NCI-H1092 treated with DMSO at 0.1 percent for 48 hours (cell line): ENCODE measurements around the gene HSD11B2.

Source experiments
- DNase-seq: peaks from one replicate; lab custom pipeline; 2025; lab: John Stamatoyannopoulos, UW

Gene HSD11B2

DNA sequence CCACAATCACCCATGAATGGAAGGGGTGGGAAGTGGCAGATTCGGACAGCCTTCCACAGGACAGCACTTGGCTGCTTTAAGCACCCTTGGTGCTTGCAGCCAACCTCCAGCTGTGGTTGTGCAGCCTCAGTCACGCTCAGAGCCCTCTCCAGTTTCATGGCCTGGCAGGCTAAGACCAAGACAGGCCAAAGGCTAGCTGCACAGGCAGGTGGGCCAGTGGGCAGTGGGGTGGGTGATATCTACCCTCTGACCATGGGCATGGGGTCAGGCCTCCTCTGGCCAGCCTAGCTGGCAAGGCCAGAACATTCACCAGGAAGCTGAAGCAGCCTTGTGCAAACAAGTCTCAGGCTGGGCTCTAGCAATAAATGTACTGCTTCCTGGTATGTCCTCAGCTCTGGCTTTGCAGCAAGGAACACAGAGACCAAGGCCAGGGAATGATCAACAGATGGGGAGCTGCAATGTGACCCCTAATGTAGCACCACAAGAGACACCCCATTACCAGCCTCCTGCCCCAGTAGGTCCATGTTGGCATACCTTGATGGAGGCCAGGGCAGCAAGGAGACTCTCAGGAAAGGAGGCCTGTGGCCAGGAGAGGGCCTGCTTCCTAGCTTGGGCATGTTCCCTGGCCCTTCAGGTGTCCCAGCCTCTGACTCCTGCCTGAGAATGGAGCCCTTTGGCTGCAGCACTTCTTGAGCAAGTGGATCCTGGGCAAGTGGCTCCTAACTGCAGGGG, 20.9 kb downstream of the HSD11B2 start:
- no peak for DNase-seq

DNA sequence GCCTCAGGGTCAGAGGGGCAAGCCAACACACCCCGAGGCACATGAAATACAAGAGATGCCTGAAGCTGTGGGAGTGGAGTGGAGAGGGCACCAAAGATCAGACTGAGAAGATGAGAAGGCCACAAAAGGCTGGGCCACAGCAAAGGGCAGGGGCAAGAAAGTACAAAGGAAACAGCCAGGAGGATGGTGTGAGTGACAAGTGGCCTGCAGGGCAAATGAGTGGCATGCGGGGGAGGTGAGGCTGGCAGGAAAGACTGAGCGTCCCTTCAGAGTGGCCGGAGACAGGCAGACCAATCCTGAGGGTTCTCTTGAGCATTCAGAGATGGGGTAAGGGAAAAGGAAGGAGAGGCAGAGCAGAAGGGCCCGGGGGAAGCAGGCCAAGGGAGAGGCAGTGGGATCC, 23.2 kb downstream of the HSD11B2 start:
- DNase-seq: no peak

- DNase-seq: no peak
Measured at GRCh38 chr16:67454852-67455251, 23.9 kb downstream of the HSD11B2 start.

DNA sequence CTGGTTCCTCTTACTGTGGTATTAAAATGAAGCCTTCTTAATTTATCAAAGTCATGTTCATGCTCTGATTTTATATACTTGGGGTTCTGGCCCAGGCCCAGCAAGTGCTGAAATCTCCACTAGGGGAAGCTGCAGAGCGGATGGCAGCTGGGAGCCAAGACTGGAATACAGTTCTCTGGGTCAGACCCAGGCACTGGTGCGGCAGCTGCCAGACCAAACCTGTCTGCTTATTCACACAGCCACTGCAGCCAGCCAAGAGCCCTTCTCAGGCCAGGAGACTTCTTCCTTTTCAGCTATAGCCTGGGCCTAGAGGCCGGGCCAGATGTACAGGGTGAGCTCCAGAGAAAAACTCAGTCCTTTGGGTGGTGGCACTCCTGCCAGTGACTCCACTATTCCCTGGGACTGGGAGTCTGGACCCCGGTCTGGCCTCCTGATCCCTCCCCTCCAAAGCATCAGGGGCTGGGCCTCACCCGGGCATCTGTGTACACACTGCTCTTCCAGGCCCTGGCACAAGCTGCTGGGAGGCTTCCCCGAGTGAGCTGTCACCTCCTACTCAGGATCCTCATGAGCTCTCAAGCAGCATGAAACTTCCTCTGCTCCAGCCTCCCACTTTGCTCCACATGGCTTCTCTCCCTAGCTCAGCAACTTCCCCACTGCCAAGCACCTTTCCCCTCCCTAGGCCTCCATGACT, 25.6 kb downstream of the HSD11B2 start:
- DNase-seq: no peak

GRCh38 chr16:67457611-67458010, 26.7 kb downstream of the HSD11B2 start:
- DNase-seq: no peak

GRCh38 chr16:67458121-67458641, 27.3 kb downstream of the HSD11B2 start:
- no peak for DNase-seq

DNA sequence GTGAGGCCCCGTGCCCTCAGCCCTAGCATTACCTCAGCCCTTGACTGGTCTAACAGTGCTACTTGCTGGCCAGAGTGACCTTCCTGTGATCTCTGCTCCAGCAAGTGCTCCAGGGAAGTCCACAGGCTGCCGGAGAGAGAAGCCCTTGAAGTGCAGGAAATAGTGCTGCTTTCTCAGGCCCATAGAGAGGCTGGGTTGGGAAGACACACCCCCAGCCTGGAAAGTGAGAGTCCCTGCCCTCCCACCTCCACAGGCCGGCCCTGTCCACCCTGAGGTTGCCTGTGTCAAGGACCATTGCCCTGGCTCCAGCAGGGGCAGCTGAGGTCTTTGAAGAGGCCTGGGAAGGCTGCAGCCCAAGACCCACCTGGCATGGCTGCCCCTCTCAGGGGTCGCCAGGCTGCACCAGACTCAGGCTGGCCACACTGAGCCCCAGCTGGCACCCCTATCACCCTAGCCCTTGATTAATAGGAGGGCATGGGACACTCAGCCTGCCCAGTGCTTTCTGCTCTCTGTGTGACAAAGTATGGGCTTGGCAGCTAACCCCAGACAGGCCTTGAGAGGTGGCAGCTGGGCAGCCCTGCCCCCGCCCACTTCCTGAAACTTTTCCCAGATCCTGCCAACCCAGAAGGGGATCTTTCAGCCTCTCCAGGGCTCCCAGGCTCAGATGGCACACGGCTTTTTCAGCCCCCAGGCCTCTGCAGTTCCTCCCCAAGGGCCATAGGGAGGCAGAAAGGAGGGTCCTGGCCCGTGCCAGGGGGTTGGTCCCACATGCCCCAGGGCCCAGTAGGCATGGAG, 28.3 kb downstream of the HSD11B2 start:
- DNase-seq: no peak

DNA sequence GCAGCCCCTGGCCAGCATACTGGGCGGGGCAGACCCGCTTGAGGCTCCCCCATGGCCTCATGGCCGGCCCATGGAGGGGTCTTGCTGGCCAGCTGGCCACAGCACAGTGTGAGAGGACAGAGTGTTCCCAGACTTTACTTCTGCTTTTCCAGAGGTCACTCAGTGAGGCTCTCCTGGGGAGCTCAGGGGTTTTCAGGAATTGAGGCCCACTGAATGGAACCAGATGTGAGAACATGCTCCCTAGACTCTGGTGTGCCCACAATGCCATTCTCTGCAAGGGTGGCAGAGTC, 28.9 kb downstream of the HSD11B2 start:
- DNase-seq: no peak

DNA sequence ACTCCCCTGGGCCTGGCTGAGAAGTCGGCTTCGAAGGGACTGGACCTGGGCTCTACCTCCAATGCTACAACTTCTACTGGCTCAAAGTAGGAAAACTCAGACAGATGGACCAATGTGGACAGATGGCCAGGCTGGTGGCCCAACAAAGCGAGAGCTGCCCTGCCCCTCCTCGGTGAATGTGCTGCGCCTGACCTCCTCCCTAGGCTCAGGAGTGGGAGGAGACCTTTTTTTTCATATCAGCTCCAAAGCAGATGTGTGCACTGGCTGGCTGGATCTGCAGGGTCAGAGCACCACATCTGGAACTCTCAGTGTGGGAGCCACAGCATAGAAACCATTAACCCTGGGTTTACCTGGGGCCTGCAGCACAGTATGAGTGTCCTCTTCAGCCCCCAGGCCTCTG, 29.2 kb downstream of the HSD11B2 start:
- DNase-seq: no peak

DNA sequence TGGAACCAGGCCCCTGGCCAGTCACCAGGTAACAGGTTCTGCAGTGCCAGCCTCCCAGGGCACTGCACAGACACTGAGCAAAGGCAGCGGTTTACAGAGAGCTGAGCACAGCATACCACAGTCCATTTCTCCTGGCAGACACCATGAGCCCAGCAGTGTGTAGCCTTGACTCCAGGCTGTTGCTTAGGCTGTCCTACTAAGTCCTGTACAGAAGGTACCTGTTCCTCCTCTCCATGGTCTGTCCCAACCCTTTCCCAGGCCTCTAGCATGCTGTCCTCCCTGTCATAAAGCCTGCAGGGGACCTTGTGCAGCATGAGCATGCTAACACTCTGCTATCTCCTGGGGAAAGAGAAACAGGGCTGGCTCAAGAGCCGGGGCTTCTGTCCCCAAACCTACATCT, 30.0 kb downstream of the HSD11B2 start:
- DNase-seq: no peak

DNA sequence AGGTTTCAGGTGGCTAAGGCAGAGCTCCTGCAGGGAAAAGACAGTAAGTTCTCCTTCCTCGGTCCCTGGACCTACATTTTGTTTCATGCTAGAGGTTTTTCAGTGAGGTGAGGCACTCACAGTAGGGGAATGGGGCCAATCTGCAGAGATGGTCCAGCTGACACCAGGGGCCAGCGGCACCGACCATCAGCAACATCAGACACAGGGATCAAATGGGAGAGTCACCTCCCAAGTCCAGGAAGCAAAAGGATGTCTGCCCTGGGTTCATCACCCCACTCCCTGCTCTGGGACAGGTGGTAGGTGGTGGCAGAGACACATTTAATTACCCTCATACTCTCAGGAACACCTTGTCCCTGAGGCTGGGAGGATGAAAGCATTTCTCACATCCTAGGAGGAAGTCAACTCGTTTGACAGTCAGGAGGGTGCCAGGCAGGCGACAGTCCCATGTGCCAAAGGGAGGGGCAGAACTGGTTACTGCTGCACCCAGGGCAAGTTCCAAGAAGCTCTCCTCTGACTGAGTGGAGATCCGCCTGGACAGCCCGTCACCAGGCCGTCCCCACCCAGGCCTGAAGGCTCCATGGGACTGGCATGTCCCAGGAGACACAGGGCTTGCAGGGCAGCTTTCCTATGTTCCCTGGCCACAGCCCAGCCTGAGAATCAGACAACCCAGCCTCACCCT, 30.8 kb downstream of the HSD11B2 start:
- DNase-seq: no peak

- no peak for DNase-seq
Measured at GRCh38 chr16:67462279-67462655, 31.3 kb downstream of the HSD11B2 start.

DNA sequence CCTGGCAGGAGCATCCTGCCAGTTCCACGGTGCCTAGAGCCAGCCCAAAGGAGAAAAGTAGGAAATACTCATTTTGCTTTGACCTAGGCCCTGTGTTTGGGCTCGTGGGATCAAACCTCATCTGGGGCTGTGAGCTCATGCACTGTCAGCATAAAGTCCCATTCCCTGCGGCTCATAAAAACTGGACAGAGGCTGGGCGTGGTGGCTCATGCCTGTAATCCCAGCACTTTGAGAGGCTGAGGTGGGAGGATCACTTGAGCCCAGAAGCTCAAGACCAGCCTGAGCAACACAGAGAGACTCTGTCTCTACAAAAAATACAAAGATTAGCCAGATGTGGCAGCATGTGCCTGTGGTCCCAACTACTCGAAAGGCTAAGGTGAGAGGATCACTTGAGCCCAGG, 32.1 kb downstream of the HSD11B2 start:
- DNase-seq: no peak

GRCh38 chr16:67463691-67464090, 32.8 kb downstream of the HSD11B2 start:
- DNase-seq: no peak

DNA sequence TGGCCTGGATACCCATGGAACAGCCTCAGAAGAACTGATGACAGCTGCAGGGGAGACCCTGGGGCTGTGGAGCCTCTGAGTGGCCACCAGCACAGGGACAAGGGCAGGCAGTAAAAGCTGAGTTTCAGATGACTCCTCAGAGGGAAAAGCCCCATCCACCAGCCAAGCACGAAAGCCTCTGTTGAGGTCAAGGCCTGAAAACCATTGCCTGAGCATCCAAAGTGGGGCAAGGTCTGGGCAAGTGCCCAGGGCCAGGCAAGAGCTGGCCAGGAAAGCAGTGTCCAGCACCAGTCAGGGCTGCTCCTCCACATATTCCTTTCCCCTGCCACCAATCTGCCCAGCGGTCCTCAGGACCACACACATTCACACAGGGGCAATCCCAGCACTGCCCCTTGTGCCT, 33.6 kb downstream of the HSD11B2 start:
- DNase-seq: no peak

GRCh38 chr16:67466581-67466980, 35.7 kb downstream of the HSD11B2 start:
- DNase-seq: no peak

GRCh38 chr16:67468731-67469130, 37.8 kb downstream of the HSD11B2 start:
- DNase-seq: no peak

- DNase-seq: peak; percentile 84
Measured at GRCh38 chr16:67470359-67470758, 39.4 kb downstream of the HSD11B2 start.

DNA sequence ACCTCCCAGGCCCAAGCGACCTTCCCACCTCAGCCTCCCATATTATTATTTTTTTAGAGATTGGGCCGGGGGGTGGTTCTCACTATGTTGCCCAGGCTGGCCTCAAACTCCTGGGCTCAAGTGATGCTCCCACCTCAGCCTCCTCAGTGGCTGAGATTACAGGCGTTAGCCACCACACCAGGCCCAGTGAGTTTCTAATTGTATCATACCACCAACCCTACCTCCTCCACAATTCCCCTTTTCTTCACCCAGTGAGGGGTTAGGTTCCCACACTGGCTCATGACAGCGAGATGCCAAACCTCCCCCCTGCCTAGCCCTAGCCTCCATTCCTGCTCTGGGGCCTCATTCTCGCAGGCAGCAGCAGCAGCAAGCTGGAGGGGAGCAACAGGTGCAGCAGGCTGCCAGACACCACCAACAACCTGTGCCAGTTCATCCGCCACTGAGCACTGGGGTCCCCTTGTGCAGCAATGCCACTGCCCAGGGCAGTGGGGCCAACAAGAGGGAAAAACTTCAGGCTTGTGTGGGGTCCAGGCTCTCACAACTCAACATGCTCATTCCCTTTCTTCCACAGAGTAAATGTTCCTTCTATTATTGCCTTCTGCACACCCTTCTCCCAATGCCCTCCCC, 41.0 kb downstream of the HSD11B2 start:
- no peak for DNase-seq

DNA sequence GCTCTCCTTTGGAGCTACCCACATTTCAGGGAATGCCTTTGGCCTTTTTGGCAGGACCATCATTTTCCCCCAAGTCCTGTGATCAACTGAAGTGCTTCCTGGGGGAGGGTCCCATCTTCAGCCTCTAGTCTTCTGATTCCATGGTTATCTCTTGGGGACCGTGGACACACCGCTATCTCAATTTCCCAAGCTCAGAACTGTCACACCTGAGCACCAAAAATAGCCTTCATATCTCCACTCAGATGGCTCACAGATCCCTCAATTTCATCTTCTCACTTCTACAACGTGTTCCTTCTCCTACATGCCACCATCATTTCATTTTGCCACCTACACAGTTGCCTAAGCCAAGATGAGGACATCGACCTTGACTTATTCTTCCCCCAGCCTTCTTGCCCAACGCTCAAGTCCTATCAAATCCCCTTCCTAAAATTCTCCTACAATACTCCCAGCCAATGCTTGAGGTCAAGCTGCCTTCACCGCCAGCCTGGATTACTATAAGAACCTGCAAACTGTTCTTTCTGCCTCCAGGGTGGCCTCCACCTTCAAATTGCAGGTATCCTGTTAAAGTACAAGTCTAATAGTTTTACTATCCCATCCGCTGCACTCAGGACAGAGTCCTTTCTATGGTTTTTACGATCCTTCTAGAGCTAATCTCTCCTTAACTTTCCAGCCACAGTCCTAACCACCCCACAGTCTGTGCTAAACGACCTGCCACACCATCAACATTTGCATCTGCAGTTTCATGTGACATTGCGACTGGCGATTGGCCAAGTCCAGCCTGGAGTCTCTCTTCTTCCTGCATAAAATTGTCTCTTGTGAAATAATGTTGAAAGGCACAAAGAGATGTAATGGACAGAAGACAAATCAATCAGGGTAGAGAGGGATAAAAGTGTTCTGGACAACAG, 43.9 kb downstream of the HSD11B2 start:
- peak; percentile 10 for DNase-seq
